RCC 7860 (cell line): ENCODE data around the gene MBOAT7.
"Not testable (repeated sequence)": the region's sequence is repeated elsewhere in the genome, so short reads cannot be mapped to it uniquely, and the experiment has no call there.

Experiments used
- DNase-seq: peaks from one replicate; pipeline ENCODE4 v3.0.0-alpha.2; 2015; ENCODE audit warnings: low spot score
- FAIRE-seq: peaks from 2 replicates; lab custom pipeline; 2012; peaks lifted over from hg19 to GRCh38; lab: Jason Lieb, UNC

MBOAT7 gene

GRCh38 chr19:54190503-54191010 is 1.2 kb upstream of the MBOAT7 start:
- peak; percentile 92 for FAIRE-seq
- peak; percentile 97 for DNase-seq

DNA sequence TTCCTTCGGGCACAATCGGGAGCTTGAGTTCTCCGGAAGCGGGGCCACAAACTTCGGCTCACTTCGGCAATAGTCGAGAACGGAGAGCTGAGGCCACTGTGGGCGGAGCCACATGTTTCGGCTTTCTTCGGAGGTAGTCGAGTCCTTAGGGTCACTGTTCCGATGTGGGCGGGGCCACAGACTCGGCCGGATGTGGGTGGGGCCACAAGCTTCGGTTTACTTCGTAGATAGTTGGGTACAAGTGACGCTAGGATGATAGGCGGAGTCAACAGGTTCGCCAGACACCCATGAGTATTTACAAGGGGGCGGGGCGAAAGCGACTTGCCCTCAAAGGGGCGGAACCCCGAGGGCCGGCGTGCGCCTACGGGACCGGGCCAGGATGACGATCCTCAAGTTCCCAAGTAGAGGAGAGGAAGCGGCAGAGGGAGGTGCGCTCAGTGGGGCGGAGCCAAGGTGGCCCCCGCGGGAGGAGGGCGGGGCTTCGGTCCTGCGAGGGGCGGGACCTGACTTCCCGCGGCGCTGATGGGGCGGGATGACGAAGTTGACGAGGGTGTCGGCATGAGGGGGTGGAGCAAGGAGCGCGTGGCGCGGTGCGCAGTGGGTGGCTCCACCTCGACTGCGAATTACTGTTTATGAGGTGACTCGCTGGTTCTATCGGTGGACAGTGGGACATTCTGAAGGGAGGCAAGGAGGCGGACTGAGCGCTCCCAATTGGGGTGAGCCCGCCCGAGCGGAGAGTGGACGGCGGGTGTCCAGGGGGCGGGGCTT is 539 bp upstream of the MBOAT7 start:
- DNase-seq (peak; percentile 100), FAIRE-seq (peak; percentile 98)

- DNase-seq (peak; percentile 51), FAIRE-seq (no peak)
Observed at GRCh38 chr19:54188215-54188871, 1.0 kb downstream of the MBOAT7 start.

DNA sequence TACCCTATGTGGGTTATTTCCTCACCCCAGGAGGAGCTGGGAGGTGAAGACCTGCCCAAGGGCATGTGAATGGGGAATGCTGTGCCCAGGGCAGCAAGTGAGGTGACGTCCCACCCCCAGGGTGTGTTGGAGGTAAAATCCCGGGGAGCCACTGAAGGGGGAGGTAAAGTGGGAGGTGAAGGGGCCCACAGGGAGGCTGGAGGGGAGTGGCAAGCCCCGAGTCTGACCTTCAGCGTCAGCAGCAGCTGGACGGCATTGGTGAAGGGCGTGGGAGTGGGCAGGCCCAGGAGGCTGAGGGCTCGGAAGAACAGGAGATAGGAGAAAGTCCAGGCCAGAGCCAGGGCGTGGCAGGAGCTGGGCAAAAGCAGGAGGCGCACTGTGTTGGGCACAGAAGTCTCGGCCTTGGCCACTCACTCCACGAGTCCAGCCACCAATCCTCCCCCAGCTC is 2.4 kb downstream of the MBOAT7 start:
- FAIRE-seq (no peak), DNase-seq (no peak)

GRCh38 chr19:54186351-54186750 is 3.0 kb downstream of the MBOAT7 start:
- FAIRE-seq (no peak), DNase-seq (no peak)

- FAIRE-seq (no peak), DNase-seq (no peak)
Observed at GRCh38 chr19:54183431-54183830, 5.9 kb downstream of the MBOAT7 start.

- not testable (repeated sequence) for DNase-seq, FAIRE-seq
Observed at GRCh38 chr19:54181894-54182293, 7.5 kb downstream of the MBOAT7 start.

GRCh38 chr19:54180691-54181091 is 8.7 kb downstream of the MBOAT7 start:
- FAIRE-seq: no peak
- no peak for DNase-seq

DNA sequence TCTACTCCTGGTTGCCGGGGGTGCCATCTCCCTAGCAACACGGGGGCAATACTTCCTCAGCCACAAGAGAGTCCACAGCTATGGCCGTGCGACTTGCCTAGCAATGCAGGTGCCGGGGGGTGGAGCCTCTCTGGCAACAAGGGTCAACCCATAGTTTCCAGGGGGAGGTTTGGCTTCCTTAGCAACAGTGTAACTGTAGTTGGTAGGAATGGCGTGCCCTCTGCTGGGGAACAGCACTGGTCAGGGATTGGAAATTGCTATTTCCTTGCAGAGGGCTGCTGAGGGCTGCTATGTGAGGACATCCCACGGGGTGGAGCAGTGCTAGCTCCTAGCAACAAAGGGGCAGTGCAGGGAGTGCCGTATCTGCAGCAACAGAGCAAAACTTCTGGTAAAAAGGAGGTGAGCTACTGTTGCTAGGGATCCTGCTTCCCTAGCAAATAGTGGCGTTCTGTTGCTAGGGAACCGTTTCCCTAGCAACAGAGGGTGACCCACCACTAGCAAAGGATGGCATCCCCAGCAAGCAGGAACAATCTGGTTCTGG is 9.4 kb downstream of the MBOAT7 start:
- DNase-seq (peak; percentile 22), FAIRE-seq (no peak)

DNA sequence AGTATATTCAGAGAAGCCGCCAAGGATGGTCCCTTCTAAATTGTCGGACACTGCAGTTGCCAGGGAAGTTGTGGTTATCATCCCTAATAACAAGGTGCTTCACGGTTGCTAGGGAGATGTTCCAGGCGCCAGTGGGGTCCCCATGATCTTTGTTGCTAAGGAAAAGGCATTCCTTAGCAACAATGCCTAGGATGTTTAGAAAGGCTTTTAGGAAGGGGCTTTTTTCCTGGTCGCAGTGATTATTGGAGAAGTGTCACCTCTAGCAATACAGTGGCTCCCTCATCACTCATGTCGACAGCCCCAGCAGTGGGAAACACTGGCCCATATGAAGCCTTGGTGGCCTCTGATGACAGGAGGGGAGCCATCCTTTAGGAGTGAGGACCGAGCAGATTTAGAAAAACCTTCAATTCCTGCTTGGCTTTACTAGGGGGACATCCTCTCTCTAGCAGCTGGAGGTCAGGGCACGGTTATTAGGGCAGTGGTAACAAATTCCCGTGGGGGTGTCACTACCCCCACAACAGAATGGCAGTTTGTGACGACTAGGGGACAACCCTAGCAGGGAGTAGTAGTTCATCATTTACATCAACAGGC is 10.0 kb downstream of the MBOAT7 start:
- no peak for DNase-seq
- FAIRE-seq: no peak

DNA sequence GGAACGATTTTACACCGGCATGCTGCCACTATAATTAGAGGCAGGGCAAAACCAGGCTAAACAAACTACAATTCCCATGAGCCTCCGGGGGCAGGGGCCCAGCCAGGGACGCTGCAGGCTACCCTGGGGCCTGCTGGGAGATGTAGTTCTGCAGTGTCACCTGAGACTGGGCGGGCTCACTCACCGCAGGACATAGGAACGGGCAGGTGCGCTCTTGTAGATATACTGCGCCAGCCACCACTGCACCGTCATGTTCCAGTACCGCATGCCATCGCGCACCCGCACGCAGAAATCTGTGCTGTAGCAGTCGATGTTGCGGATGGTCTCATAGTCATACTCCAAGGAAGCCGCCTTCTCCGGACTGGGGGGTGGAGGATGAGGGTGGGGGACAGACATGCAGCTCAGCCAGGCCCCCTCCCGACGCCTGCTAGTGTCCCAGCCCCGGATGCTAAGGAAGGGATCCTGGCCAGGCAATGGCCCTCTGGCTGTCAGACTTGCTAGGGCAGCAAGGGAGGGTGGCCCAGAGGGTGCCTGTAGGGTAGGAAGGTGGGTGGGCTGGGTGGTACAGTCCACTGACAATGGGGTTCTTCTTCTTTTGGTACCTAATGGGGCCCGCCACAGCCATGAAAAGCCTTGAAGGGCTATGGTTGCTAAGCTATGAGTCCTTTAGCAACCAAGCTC is 10.7 kb downstream of the MBOAT7 start:
- DNase-seq (no peak), FAIRE-seq (no peak)

DNA sequence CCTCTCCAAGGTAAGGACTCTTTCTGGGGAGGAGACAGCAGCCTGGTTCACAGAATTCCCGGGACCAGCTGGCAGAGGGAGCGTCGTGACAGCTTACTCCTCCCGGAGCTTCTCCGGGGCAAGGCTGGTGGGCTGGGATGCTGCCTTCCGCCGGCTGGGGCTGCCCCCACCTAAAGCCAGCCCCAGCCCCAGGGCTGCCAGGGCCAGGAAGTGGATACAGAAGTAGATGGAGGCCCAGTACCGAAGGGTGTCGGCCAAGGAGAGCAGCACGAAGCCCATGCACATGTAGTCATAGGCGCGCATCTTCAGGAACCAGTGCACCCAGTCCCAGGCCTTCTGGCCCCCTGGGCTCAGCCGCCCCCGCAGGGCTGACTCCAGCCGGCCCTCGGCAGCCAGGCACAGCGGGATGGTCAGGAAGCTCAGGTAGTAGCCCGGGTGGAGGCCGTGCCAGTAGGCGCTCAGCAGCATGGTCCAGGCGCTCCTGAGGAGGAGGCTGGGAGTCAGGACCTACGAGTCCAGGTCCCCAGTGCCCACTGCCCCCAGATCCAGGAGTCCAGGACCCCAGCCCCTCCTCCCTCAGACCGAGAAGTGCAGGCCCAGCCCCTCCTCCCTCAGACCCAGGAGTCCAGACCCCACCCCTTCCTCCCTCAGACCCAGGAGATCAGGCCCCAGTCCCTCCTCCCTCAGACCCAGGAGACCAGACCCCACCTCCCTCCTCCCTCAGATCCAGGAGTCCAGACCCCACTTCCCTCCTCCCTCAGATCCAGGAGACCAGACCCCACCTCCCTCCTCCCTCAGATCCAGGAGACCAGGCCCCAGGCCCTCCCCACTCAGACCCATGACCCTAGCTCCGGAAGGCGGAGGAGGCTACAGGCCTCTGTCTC is 15.2 kb downstream of the MBOAT7 start:
- FAIRE-seq (no peak), DNase-seq (no peak)

DNA sequence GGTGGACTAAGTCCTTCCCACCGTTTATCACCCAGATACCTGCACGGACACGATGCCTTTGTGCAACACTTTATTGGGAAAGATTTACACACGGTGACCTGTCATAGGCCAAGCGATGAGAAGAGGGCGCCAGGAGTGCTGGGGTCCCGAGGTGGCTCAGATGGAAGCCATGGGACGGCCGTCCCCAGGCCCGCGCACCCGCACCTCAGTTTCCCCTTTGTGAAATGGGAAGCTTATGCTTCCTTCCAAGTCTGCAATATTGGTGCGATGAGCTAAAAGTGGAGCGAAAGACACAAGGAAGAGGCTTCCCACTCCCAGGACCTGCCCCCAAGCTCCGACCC is 16.1 kb downstream of the MBOAT7 start:
- no peak for DNase-seq
- FAIRE-seq: no peak

- FAIRE-seq: no peak
- peak; percentile 4 for DNase-seq
Observed at GRCh38 chr19:54172471-54173358, 16.7 kb downstream of the MBOAT7 start, which contains the start of gene TMC4. Gene TMC4, minus strand, starts transcription at chr19:54173160. Its CDS starts 43 bp downstream, at chr19:54173117.

GRCh38 chr19:54171736-54172431 is 17.5 kb downstream of the MBOAT7 start:
- FAIRE-seq, DNase-seq: not testable (repeated sequence)

GRCh38 chr19:54169149-54169740 is 20.1 kb downstream of the MBOAT7 start:
- DNase-seq: no peak
- FAIRE-seq: no peak

GRCh38 chr19:54168174-54168917 is 21.0 kb downstream of the MBOAT7 start:
- no peak for FAIRE-seq
- DNase-seq: peak; percentile 56
